Lower leg skin (tissue), 3 donors: ENCODE results near the gene CDK18.

Source experiments
- CTCF ChIP-seq, 3 donors: fragments of 450-650 bp; IDR thresholded peaks; one replicate each; pipeline ENCODE4 v1.5.1; 2016; ENCODE audit warnings: antibody characterized with exemption in 3 of 3, mild to moderate bottlenecking in 3 of 3, moderate library complexity in 2 of 3
- POLR2A ChIP-seq, 2 donors: fragments of 450-650 bp; IDR thresholded peaks; one replicate each; pipeline ENCODE4 v1.6.1; 2016 to 2017; ENCODE audit warnings: antibody characterized with exemption in 2 of 2, mild to moderate bottlenecking in 1 of 2, moderate library complexity in 1 of 2

DNA sequence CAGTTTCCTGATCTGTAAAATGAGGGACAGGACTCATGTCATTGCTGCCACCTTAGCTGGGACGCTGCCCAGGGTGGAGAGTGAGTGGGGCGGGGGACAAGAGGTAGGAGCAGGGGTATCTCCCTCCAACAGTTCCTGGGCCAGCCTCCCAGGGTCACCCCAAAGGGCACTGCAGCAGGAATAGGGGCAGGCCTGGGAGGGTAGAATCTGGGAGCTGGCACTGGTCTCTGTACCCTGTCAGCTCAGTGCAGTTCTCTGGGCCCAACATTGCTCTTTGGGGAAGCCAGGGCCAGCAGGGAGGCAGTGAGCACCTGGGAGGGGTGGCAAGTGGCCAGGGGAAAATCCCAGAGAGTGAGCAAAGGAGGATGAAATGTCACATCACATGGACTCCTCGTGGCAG, 71.5 kb downstream of the CDK18 start:
- no peak for TF ChIP-seq CTCF (IDR thresholded peaks at IDR 0.05)
- no peak for TF ChIP-seq POLR2A (IDR thresholded peaks at IDR 0.05)
